Omental fat pad (tissue), 4 donors: ENCODE measurements around the gene EP400. TPM values are rescaled to one million over a fixed set of nuclear protein-coding genes. Genes with fewer than 3 reads are reported as not detected.

Experiments used
- ATAC-seq: fragments of 150-250 bp; one replicate; pipeline ENCODE4 v1.9.1; 2016; ENCODE audit warnings: mild to moderate bottlenecking, moderate library complexity; ENCODE audit not compliant: low FRiP score
- DNase-seq: peaks from one replicate; pipeline ENCODE4 v3.0.0-alpha.2; 2019; ENCODE audit warnings: low spot score
- total RNA-seq, 4 donors: library from RNA; depleted of rRNA; stranded (reverse); fragments of >200 nt; gene quantifications; one replicate each; pipeline ENCODE4 v1.1.0, GENCODE V29; 2016
- TF ChIP-seq, protein P1 (sequence below), 3 donors: fragments of 450-650 bp; IDR thresholded peaks; one replicate each; pipeline ENCODE4 v1.5.1; 2016 to 2017; ENCODE audit warnings: antibody characterized with exemption in 3 of 3, mild to moderate bottlenecking in 3 of 3, moderate library complexity in 2 of 3

EP400 gene
- total RNA-seq, 4 donors from 2014 or later: 16.1 to 34.2 (median 24.7) TPM

DNA sequence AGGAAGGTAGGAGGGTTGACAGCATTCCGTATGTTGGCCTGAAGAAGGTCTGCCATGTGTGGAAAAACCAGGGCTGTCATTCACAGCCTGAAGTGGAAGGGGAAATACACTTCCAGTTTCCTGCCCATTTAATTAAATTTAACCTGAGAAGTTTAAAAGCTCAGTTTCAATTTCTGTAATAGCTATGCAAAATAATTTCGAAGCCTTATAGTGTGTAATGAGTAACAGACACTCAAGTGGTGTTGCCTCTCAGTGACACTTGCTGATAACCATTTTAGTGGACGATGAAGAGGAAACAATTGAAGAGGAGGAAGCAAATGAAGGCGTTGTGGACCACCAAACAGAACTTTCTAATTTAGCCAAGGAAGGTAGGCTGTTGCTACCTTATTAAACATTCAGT, 44.8 kb downstream of the EP400 start:
- ATAC-seq (no peak), DNase-seq (no peak)
- TF ChIP-seq, protein P1, sequence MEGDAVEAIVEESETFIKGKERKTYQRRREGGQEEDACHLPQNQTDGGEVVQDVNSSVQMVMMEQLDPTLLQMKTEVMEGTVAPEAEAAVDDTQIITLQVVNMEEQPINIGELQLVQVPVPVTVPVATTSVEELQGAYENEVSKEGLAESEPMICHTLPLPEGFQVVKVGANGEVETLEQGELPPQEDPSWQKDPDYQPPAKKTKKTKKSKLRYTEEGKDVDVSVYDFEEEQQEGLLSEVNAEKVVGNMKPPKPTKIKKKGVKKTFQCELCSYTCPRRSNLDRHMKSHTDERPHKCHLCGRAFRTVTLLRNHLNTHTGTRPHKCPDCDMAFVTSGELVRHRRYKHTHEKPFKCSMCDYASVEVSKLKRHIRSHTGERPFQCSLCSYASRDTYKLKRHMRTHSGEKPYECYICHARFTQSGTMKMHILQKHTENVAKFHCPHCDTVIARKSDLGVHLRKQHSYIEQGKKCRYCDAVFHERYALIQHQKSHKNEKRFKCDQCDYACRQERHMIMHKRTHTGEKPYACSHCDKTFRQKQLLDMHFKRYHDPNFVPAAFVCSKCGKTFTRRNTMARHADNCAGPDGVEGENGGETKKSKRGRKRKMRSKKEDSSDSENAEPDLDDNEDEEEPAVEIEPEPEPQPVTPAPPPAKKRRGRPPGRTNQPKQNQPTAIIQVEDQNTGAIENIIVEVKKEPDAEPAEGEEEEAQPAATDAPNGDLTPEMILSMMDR (IDR thresholded peaks at IDR 0.05): no peak

DNA sequence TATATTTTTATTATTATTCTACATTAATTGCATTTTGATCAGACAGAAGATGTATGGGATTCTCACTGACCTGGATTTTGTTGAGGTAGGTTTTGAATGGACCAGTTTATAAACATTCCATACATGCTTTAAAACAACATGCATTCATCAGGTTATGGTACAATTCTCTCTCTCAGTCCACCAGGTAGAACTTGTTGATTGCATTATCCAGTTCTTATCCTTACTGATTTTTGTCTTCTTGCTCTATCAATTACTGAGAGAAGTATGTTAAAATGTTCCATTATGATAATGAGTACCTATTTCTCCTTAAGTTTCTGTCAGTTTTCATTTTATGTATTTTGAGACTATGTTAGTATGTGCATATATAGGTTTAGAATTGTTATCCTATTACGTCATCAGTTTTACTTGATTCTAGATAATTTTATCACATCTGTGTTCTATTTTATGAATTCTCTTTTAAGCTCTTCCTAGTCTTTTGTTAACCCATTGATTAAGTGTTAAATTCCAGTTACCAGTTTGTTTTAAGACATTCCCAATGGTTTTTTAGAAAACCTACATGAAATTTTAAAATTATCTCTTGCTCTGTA, 50.6 kb downstream of the EP400 start:
- TF ChIP-seq, protein P1 (IDR thresholded peaks at IDR 0.05): no peak
- DNase-seq (no peak), ATAC-seq (no peak)

DNA sequence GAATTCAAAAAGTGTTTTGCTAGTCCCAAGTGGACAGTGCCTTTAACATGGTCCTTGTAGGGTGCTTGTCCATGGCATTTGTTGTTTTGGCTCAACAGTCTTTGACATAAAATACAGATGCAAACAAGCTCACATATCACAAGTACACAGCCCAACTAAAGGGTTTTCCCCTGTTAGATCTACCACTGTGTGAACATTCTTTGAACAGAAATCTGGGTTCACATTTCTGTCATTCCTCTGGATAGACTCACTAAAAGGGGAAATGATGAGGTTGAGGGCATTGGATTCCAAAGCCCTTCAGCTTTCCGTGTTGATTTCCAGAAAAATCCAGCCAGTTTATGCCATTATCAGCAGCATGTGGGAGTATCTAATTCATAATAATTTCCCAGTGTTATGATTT, 54.1 kb downstream of the EP400 start:
- no peak for DNase-seq
- peak; percentile 69 for ATAC-seq
- TF ChIP-seq, protein P1 (IDR thresholded peaks at IDR 0.05): no peak

DNA sequence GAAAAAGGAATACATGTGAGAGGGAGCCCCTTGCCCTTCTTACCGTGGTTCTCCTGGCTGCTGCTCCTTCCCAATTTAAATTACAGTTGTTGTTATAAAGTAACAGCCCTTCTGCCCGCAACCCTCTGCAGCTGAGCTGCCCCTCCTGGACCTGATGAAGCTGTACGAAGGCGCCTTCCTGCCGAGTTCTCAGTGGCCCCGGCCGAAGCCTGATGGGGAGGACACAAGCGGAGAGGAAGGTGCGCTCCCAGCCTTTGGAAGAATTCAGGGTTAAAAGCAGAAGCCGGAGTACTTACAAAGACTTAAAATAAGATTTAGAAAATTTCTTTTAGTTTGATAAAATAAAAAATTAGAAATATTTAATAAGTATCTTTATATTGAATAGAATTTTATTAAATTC, 55.2 kb downstream of the EP400 start:
- DNase-seq: no peak
- no peak for ATAC-seq
- TF ChIP-seq, protein P1 (IDR thresholded peaks at IDR 0.05): no peak

DNA sequence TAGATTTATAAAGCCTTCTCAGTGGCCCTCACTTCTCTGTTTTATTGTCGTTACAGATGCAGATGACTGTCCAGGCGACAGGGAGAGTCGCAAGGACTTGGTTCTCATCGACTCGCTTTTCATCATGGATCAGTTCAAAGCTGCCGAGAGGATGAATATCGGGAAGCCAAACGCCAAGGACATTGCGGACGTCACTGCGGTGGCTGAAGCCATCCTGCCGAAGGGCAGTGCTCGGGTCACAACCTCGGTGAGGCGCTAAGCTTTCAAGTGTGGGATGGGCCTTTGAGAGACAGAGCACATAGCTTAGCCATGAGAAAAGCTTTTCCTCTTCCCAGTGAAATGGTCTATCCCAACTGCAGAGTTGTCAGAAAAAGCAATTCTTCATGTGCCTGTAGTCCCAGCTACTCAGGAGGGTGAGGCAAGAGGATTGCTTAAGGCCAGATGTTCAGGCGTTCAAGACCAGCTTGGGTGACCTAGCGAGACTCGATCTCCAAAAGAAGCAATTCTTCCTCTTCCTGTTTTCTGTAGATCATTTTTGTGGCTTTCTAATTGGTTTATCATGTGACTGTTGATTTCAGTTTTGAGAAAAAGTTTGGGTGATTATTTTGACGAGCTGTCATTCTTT, 56.4 kb downstream of the EP400 start:
- TF ChIP-seq, protein P1 (IDR thresholded peaks at IDR 0.05): no peak
- DNase-seq (no peak), ATAC-seq (no peak)

DNA sequence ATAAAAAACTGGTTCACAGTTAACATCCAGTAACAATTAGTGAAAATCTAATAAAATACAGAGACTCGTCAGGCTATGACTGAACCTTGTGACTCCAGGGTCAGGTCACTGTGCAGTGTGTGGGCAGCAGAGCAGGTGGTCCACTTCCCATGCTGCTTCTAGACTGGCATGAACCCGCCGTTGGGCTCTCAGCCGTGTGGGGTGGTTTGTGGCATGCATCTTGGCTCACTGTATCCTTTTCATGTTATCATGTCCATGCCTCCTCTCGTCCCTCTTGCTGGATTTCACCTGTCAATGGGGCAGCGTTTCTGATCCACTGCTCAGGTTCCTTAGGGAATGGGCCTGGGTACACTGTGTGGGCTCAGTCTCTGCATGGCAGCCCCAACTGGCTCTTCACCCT, 57.3 kb downstream of the EP400 start:
- ATAC-seq (no peak), DNase-seq (no peak)
- TF ChIP-seq, protein P1 (IDR thresholded peaks at IDR 0.05): no peak

DNA sequence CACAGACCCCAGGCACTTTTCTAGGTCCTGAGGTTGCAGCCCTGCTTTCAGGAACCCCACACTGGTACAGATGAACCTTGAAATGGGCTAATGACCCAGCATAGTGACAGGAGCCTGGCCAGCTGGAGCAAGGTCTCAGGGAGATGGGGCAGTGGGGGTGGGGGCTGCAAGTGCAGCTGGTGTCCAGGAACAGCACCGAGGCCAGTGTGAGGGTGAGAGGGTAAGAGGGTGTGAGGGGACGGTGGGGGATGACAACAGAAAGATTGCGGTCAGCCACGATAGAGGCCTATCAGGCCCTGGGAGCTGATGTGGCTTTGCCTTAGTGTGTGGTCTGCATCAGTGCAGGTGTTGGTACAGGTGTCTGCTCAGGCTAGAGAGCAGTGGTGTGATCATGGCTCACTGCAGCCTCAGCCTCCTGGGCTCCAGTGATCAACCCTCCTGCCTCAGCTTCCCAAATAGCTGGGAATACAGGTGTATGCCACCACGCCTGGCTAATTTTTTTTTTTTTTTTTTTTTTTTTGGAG, 59.7 kb downstream of the EP400 start:
- DNase-seq (no peak), ATAC-seq (no peak)
- TF ChIP-seq, protein P1 (IDR thresholded peaks at IDR 0.05): no peak
